Measurements from ENCODE around the gene PLCB2. TPM values are rescaled to one million over a fixed set of nuclear protein-coding genes. Genes with fewer than 3 reads are reported as not detected.

The PLCB2 gene
- polyA plus RNA-seq, 10 donors: 5.6 to 13.6 (median 8.7) TPM

GRCh38 chr15:40270246-40270995 is 37.3 kb downstream of the PLCB2 start:
- no peak for DNase-seq

DNA sequence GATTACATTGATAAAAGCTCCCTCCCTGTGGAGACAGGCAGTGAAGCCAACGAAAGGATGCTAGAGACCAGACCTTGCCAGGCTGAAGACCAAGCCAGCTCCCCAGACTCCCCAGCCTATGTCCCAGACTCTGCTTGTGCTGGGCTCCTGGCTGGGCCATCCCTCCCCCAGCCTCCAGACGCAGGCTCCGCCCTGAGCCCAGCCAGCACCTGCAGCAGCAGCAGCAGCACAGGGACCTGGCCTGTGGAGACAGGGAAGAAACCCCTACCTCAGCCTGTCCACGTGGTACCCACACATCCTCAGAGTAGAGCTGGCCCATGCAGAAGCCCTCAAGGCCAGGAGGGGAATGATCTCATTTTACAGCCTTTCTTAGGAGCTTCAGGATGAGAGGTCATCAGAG is 38.1 kb downstream of the PLCB2 start:
- no peak for DNase-seq

DNA sequence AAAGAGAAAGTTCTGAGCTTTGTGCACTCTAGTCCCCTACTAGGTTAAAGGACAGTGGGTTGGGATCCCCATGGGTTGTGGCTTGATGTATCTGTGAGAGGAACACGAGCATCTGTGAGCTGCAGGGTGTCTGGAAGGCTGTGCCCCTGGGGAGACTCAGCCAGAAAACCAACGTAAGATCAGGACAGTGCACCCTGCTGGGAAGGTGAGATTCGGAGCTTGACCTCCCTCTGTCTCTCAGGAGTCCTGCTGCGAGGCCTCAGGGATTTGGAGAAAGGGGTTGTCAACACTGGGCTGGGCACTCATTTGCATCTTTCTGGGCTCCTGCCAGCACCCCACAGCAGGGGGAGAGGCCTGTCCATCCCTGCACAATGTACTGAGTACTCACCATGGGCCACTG is 40.1 kb downstream of the PLCB2 start:
- DNase-seq: no peak

GRCh38 chr15:40266828-40267304 is 40.9 kb downstream of the PLCB2 start:
- peak in 1 of 3 donors; percentile 78 for DNase-seq

DNA sequence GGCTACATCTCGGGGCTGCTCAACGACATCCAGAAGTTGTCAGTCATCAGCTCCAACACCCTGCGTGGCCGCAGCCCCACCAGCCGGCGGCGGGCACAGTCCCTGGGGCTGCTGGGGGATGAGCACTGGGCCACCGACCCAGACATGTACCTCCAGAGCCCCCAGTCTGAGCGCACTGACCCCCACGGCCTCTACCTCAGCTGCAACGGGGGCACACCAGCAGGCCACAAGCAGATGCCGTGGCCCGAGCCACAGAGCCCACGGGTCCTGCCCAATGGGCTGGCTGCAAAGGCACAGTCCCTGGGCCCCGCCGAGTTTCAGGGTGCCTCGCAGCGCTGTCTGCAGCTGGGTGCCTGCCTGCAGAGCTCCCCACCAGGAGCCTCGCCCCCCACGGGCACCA is 41.9 kb downstream of the PLCB2 start:
- no peak for DNase-seq

DNA sequence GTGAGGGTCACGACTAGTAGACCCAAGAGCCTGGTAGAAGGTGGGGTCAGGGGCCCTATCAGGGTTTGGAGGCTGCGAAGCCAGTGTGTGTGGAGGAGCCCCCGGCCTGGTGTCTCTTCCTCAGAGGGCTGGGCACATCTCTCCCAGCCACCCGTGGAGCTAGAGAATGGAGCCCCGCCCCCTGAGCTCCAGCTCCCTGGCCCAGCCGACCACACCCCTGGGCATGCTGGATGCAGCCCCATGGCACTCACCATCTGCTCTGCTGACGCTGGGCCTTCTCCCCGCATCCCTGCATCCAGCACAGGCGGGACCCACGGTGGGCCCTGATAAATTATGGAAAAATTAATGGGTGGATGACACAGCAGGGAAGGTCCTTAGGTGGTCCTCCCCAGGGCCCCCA is 42.4 kb downstream of the PLCB2 start:
- DNase-seq: no peak

DNA sequence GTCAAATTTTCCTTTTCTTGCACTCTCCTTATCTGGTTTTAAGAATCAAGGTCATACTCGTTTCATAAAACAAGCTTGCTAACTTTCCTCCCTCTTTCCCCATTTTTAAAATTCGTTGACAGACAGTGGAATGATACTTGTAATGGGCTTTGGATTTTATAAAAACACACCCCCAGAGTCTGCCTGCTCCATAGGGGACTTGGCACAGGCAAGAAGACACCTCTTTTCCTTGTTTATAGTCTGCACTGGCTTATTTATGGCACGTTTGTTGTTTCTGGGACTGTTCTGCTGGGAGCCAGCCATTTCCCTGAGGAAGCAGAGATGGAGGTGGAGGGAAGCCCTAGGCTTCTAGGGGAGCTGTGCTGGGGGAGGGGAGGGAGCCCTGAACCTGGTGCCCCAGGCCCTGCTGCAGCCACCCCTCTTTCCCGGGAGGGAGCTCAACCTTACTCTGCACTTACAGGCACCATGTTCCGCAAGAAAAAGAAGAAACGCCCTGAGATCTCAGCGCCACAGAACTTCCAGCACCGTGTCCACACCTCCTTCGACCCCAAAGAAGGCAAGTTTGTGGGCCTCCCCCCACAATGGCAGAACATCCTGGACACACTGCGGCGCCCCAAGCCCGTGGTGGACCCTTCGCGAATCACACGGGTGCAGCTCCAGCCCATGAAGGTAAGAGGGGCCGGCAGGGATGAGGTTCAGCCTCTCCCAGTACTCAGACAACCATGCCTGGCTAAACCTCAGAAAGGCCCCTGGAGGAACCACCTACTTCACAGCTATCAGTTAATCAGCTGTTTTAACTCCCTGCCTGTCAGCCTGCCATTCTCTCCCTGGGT is 43.2 kb downstream of the PLCB2 start:
- no peak for DNase-seq

GRCh38 chr15:40263024-40263754 is 44.5 kb downstream of the PLCB2 start:
- peak in 2 of 3 donors; percentile 42 to 63 for DNase-seq

DNA sequence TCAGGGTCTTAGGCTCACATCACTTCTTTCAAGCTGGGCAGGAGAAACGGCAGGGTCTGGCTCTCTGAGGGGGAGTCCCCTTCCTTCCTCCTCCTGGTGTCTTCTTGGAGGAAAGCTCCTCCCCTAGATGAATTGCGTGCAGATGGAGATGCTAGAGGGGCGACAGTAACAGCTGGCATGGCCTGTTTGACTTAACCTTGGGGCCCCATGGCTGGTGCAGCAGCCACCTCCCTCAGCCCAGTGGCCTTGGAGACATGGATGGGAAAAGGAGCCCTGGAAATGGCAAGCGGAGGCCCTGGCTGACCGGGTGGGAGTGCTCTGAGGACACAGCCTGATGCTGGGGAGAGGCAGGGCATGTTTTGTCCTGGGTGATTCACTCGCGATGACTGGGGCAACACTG is 48.7 kb downstream of the PLCB2 start:
- DNase-seq: no peak

DNA sequence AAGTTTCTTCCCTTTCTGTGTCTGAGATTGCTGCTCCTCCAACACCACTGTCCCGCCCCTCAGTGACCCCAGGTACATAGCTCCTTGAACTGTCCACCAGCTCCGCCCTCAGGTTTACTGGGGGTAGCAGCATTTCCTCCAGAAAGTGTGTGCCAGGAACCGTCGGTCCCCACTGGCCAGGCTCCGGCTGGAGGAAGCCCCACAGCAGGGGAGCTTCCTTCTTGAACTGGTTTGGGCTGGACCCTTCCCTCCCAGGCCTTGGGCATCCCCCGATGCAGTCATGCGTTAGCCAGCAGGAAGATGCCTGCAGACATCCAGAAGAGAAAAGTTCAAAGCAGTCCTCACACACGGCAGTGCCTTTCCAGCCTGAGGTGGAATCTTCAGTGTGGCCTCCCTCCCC is 49.2 kb downstream of the PLCB2 start:
- no peak for DNase-seq

GRCh38 chr15:40257656-40258450 is 49.9 kb downstream of the PLCB2 start:
- DNase-seq: no peak

DNA sequence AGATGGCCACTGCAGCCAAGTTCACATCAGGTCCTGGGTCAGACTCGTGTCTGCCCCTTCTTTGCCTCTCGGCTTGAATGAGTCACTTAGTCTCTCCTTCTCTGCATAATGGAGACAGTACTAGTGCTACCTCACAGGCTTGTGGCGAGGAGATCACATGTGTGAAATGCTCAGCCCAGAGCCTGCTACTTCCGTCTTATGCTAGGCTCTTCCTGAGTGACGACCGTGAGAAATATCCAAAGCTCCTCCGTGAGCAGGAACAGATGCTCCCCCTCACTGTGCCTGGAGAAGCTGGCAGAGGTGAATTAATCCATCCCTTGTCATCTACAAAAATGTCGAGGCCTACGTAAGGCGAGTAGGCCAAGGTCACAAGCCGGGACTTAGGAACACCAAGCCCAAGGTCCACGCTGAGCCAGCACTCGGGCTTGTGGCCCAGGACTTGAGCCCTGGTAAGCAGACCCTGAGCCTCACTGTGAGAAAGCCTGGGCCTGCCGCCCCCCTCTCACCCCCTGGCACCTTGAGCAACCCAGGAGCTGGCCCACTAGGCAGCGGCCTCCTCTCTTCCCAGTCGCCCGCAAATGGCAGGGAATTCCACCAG is 51.0 kb downstream of the PLCB2 start:
- DNase-seq: no peak

DNA sequence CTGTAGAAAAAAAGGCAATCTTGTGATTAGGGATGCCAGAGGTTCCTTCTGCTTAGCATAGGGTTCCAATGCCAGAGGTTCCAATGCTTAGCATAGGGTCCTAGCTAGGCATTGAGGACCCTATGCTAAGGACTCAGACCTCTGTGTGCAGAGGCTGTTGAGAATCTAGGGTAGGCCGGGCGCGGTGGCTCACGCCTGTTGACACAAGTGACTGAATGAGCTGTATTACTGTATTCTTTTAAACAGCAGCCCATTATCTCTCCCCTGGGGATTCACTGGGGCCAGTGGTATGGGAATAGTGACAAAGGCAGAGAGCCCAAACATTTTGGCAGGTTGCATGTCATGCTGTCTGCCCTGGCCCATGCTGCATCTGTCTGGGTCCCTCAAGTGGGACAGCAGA is 52.7 kb downstream of the PLCB2 start:
- no peak for DNase-seq

GRCh38 chr15:40254452-40254851 is 53.3 kb downstream of the PLCB2 start:
- no peak for DNase-seq

GRCh38 chr15:40253167-40253790 is 54.5 kb downstream of the PLCB2 start:
- no peak for DNase-seq

- peak in 1 of 3 donors; percentile 69 for DNase-seq
These were observed 55.1 kb downstream of the PLCB2 start for GRCh38 chr15:40252438-40253166.

- no peak for DNase-seq
These were observed 55.6 kb downstream of the PLCB2 start for GRCh38 chr15:40252141-40252437.

DNA sequence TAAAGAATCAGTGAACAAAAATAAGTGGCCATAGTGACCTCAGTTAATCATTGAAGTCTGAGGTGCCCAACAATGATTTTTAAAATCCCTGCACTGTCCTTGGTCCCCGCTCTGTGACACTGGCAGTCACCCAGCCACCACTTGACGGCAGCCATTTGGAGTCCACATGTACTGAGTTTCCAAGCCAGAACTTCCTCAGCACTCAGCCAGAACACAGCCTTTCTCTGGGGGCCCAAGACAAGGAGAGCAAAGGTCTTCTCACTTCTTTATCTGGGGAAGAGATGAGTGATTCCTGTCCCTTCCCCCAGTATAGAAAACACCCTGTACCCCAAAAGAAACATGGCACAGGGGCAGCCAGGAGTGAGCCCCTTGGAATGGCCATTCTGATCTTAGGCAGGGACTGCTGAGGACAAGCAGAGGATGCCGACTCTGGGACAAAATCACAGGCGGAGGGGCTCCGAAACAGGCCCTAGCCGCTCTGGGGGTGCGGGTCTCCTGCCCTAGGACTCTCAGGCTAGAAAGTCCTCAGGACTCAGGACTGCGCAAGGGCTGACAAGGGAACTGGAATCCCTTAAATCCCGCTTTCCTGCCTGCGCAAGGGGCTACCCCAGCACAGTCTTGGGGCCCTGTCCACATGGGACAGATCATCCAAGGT is 56.1 kb downstream of the PLCB2 start:
- DNase-seq: no peak

DNA sequence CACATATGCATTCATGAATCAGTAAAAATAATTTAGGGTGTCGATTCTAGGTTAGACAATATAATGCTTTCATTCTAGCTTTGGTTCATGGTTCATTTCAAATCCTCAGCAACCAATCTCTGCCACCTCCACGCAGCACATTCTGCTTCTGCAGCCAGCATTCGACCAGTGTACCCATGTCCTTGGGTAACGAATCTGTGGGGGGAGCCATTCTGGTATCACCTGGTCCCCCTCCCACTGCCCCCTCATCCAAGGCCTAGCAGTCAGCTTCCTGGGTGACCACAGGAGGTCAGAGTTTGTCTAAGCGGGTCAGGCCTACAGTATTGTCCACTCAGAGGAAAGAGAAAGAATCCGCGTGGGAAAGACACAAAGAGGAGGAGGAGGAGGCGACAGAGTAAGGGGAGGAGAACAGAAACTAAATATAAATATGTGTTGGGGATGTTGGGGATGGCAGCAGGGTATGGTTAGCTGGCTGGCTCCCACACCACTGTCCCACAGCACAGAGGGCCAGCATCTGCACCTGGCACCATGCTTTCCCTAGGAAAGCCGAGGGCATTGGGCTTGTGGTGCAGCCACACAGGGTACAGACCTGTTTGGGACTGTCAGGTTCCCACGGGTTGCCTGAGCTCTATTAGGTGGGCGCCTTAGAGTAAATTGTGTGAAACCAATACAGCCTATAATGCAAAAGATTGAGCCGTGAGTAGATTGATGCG is 56.8 kb downstream of the PLCB2 start:
- no peak for DNase-seq

All from muscle of back (tissue), 11 donors.